IMR-90 (cell line): Measurements from ENCODE around the gene NGEF. TPM values are rescaled to one million over a fixed set of nuclear protein-coding genes. Genes with fewer than 3 reads are reported as not detected.

Experiments used
- ATAC-seq: fragments of 200-7000 bp; cut with Tn5 transposase; 2 replicates; pipeline ENCODE4 v1.9.1; 2020; ENCODE audit warnings: low read depth, mild to moderate bottlenecking, moderate library complexity
- BruUV-seq: library from RNA; stranded (reverse); fragments of 400-500 nt; replicated peaks from 2 replicates; lab custom pipeline; 2021; lab: Mats Ljungman, UMichigan
- CTCF ChIA-PET: fragments of 300-600 bp; formaldehyde crosslinking; extraction: SDS; loops from one replicate; lab custom pipeline; 2021; ENCODE audit warnings: antibody characterized with exemption; lab: Yijun Ruan, JAX
- POLR2A ChIA-PET: fragments of 300-600 bp; sonication (Branson Sonifier 250); formaldehyde crosslinking; loops from one replicate; lab custom pipeline; 2022; ENCODE audit warnings: antibody characterized with exemption; ENCODE audit not compliant: unreplicated experiment; lab: Charles Lee
- DNase-seq: peaks from one replicate; pipeline ENCODE4 v3.0.0; 2013
- H2AFZ ChIP-seq: replicated peaks from 2 replicates; pipeline ENCODE3; 2013; ENCODE audit warnings: low read length, mild to moderate bottlenecking; ENCODE audit not compliant: poor library complexity
- H2AK5ac ChIP-seq: 2 replicates; pipeline ENCODE4 v1.6.1; 2013; ENCODE audit warnings: low read depth, low read length, inconsistent platforms
- H2AK9ac ChIP-seq: replicated peaks from 2 replicates; pipeline ENCODE3; 2013; ENCODE audit warnings: mild to moderate bottlenecking, low read depth, low read length, moderate library complexity; ENCODE audit not compliant: poor library complexity
- H2BK120ac ChIP-seq: 2 replicates; pipeline ENCODE4 v1.6.1; 2013; ENCODE audit warnings: low read depth, low read length, inconsistent platforms
- H2BK15ac ChIP-seq: 3 replicates; pipeline ENCODE4 v1.6.1; 2013; ENCODE audit warnings: low read depth, low read length, inconsistent platforms
- H2BK20ac ChIP-seq: 2 replicates; pipeline ENCODE4 v1.6.1; 2013; ENCODE audit warnings: low read depth, mild to moderate bottlenecking, inconsistent platforms, low read length, moderate library complexity
- H2BK5ac ChIP-seq: 2 replicates; pipeline ENCODE4 v1.6.1; 2013; ENCODE audit warnings: mild to moderate bottlenecking, low read depth, low read length, inconsistent platforms; ENCODE audit not compliant: poor library complexity, severe bottlenecking
- H3K14ac ChIP-seq: replicated peaks from 2 replicates; pipeline ENCODE4 v1.6.1; 2013; ENCODE audit warnings: low read depth, low read length, inconsistent platforms
- H3K18ac ChIP-seq: 2 replicates; pipeline ENCODE4 v1.6.1; 2013; ENCODE audit warnings: low read depth, low read length, control low read depth
- H3K23ac ChIP-seq: 2 replicates; pipeline ENCODE4 v1.6.1; 2013; ENCODE audit warnings: low read depth, low read length, inconsistent platforms
- H3K27ac ChIP-seq: 2 replicates; pipeline ENCODE4 v1.5.1; 2013; ENCODE audit warnings: mild to moderate bottlenecking, control low read depth, low read length; ENCODE audit not compliant: insufficient read depth
- H3K27me3 ChIP-seq: 2 replicates; pipeline ENCODE4 v1.6.1; 2013; ENCODE audit warnings: low read length; ENCODE audit not compliant: control insufficient read depth, insufficient read depth
- H3K36me3 ChIP-seq: 2 replicates; pipeline ENCODE4 v1.6.1; 2013; ENCODE audit warnings: low read length, mixed read lengths; ENCODE audit not compliant: control insufficient read depth, insufficient read depth
- H3K4ac ChIP-seq: 2 replicates; pipeline ENCODE4 v1.6.1; 2013; ENCODE audit warnings: low read depth, low read length, inconsistent platforms
- H3K4me1 ChIP-seq: 2 replicates; pipeline ENCODE4 v1.6.1; 2013; ENCODE audit warnings: low read length, mixed read lengths; ENCODE audit not compliant: control insufficient read depth, insufficient read depth
- H3K4me2 ChIP-seq: 2 replicates; pipeline ENCODE4 v1.6.1; 2013; ENCODE audit warnings: low read depth, mild to moderate bottlenecking, control low read depth, low read length, moderate library complexity
- H3K4me3 ChIP-seq: 2 replicates; pipeline ENCODE4 v1.5.1; 2013; ENCODE audit warnings: low read depth, mild to moderate bottlenecking, control low read depth, low read length, moderate library complexity; ENCODE audit not compliant: insufficient read depth
- H3K56ac ChIP-seq: 2 replicates; pipeline ENCODE4 v1.6.1; 2013; ENCODE audit warnings: low read length, inconsistent platforms; ENCODE audit not compliant: insufficient read depth; ENCODE audit errors: extremely low read depth
- H3K79me1 ChIP-seq, 2 experiments: 2 replicates each; pipeline ENCODE4 v1.6.1; 2013; ENCODE audit warnings: low read length in 2 of 2, inconsistent platforms in 1 of 2, low read depth in 1 of 2
- H3K9ac ChIP-seq: 2 replicates; pipeline ENCODE4 v1.6.1; 2013; ENCODE audit warnings: low read depth, low read length, control low read depth
- H3K9me1 ChIP-seq: 2 replicates; pipeline ENCODE4 v1.6.1; 2013; ENCODE audit warnings: low read length, inconsistent platforms; ENCODE audit not compliant: insufficient read depth
- H3K9me3 ChIP-seq: 2 replicates; pipeline ENCODE4 v1.6.1; 2013; ENCODE audit warnings: low read length; ENCODE audit not compliant: control insufficient read depth, insufficient read depth
- H4K20me1 ChIP-seq: 2 replicates; pipeline ENCODE4 v1.6.1; 2013; ENCODE audit warnings: low read length, inconsistent platforms; ENCODE audit not compliant: insufficient read depth
- H4K5ac ChIP-seq: 2 replicates; pipeline ENCODE4 v1.6.1; 2013; ENCODE audit warnings: mild to moderate bottlenecking, low read depth, low read length, control low read depth
- H4K8ac ChIP-seq, 2 experiments: 2 replicates each; pipeline ENCODE4 v1.6.1; 2013; ENCODE audit warnings: low read depth in 2 of 2, low read length in 2 of 2, control low read depth in 1 of 2, inconsistent platforms in 1 of 2
- H4K91ac ChIP-seq: 2 replicates; pipeline ENCODE4 v1.6.1; 2013; ENCODE audit warnings: low read depth, low read length, inconsistent platforms; ENCODE audit not compliant: insufficient read depth
- BHLHE40 ChIP-seq: fragments of 150-350 bp; IDR thresholded peaks from 2 replicates; pipeline ENCODE4 v1.6.1; 2016; ENCODE audit warnings: mild to moderate bottlenecking, low read depth, low read length
- CEBPB ChIP-seq: IDR thresholded peaks from 2 replicates; pipeline ENCODE4 v1.6.1; 2012; ENCODE audit warnings: low read depth, low read length, improper control_type of control experiment
- CTCF ChIP-seq: conservative IDR thresholded peaks from 2 replicates; pipeline ENCODE4 v1.5.1; 2012; ENCODE audit warnings: mild to moderate bottlenecking, low read depth, low read length, improper control_type of control experiment
- FOS ChIP-seq: fragments of 150-350 bp; IDR thresholded peaks from 2 replicates; pipeline ENCODE4 v1.6.1; 2016; ENCODE audit warnings: low read depth, low read length
- MAZ ChIP-seq: IDR thresholded peaks from 2 replicates; pipeline ENCODE4 v1.6.1; 2012; ENCODE audit warnings: low read depth, mild to moderate bottlenecking, low read length, improper control_type of control experiment, moderate library complexity, borderline replicate concordance
- RAD21 ChIP-seq: IDR thresholded peaks from 2 replicates; pipeline ENCODE4 v1.6.1; 2012; ENCODE audit warnings: low read length, improper control_type of control experiment
- RCOR1 ChIP-seq: IDR thresholded peaks from 2 replicates; pipeline ENCODE4 v1.6.1; 2012; ENCODE audit warnings: mild to moderate bottlenecking, low read length, improper control_type of control experiment; ENCODE audit not compliant: insufficient replicate concordance
- RFX5 ChIP-seq: IDR thresholded peaks from 2 replicates; pipeline ENCODE4 v1.8.0; 2012; ENCODE audit warnings: low read depth, mild to moderate bottlenecking, low read length, moderate library complexity
- SMC3 ChIP-seq: fragments of 150-350 bp; IDR thresholded peaks from 2 replicates; pipeline ENCODE4 v1.6.1; 2016; ENCODE audit warnings: low read depth, mild to moderate bottlenecking, antibody characterized with exemption, low read length, moderate library complexity
- USF2 ChIP-seq: fragments of 150-350 bp; IDR thresholded peaks from 2 replicates; pipeline ENCODE4 v1.6.1; 2017; ENCODE audit warnings: mild to moderate bottlenecking, antibody characterized with exemption, low read length, low read depth
- WGBS, 2 experiments: methylation state at CpG; one replicate each; pipeline versions ENCODE4 v1.1.5 to v1.1.7; 2013; ENCODE audit warnings: missing lambda C conversion rate in 2 of 2; ENCODE audit not compliant: insufficient read length in 1 of 2; ENCODE audit errors: extremely low coverage in 2 of 2; 5-methylcytosine and 5-hydroxymethylcytosine counted together
- dilution Hi-C: fragments of 300-500 bp; cut with HindIII; formaldehyde crosslinking; loops from one replicate; pipeline ENCODE4 v1.14.3; 2018; ENCODE audit warnings: low sequenced_read_pairs; ENCODE audit not compliant: unreplicated experiment
- in situ Hi-C: fragments of 300-500 bp; cut with MboI; formaldehyde crosslinking; loops from 3 replicates; pipeline ENCODE4 v1.14.3; 2019; ENCODE audit warnings: low sequenced_read_pairs, inconsistent platforms, mixed read lengths
- intact Hi-C: fragments of 100-400 bp; cut with micrococcal nuclease; formaldehyde crosslinking; loops from 2 replicates; pipeline ENCODE4 v1.10.0; 2022
- polyA plus RNA-seq, 3 experiments: library from polyadenylated mRNA; depleted of rRNA; stranded (reverse); fragments of >200 nt; gene quantifications; 2 replicates each; pipeline ENCODE4 v1.2.3, GENCODE V29; 2012; ENCODE audit warnings: low replicate concordance in 1 of 3
- total RNA-seq: library from RNA; depleted of rRNA; stranded (reverse); fragments of >200 nt; gene quantifications from 2 replicates; pipeline ENCODE4 v1.2.3, GENCODE V29; 2012

Gene NGEF
- total and polyA plus RNA-seq, 2 of the 4 experiments (the other 2 are of a cell fraction) = 1.1 to 1.7 TPM

GRCh38 chr2:233005096-233005495 is 8.0 kb downstream of the NGEF start:
- POLR2A ChIA-PET = no interaction called here
- dilution Hi-C loops = no loop called here
- TF ChIP-seq SMC3 (no peak), FOS (no peak), BHLHE40 (no peak), CEBPB (no peak), RFX5 (no peak), CTCF (no peak), RAD21 (no peak), RCOR1 (no peak), USF2 (no peak), MAZ (no peak)

More at GRCh38 chr2:233005096-233005495, 8.0 kb downstream of the NGEF start:
- no peak overlapping the region for H3K23ac ChIP-seq
- H3K4ac ChIP-seq = no peak overlapping the region
- peaks cover 18% of the 10 kb centered on the region for H3K27me3 ChIP-seq
- BruUV-seq = no TSS peak
- H3K18ac ChIP-seq = no peak overlapping the region
- intact Hi-C loops = no loop called here
- no peak overlapping the region for H2BK120ac ChIP-seq
- no peak overlapping the region for H2BK20ac ChIP-seq
- H3K27ac ChIP-seq = no peak overlapping the region
- no peak for ATAC-seq
- DNase-seq = no peak
- H2BK5ac ChIP-seq = no peak overlapping the region
- H3K14ac ChIP-seq = no peak overlapping the region
- H3K4me3 ChIP-seq = no peak overlapping the region
- no peaks in the 10 kb centered on the region for H4K20me1 ChIP-seq
- H2AK9ac ChIP-seq = no peak overlapping the region
- H2BK15ac ChIP-seq = no peak overlapping the region
- H2AFZ ChIP-seq = no peak overlapping the region
- no peak overlapping the region for H4K91ac ChIP-seq
- H3K4me1 ChIP-seq = no peaks in the 10 kb centered on the region
- H3K56ac ChIP-seq = no peak overlapping the region
- H2AK5ac ChIP-seq = no peak overlapping the region
- H4K8ac ChIP-seq = no peak overlapping the region
- H3K4me2 ChIP-seq = no peak overlapping the region
- CTCF ChIA-PET = no interaction called here
- no CpG with 5 or more reads among the region's 6 CpGs for WGBS, 2 experiments
- H3K9ac ChIP-seq = no peak overlapping the region
- H4K5ac ChIP-seq = no peak overlapping the region
- in situ Hi-C loops = no loop called here
- no peaks in the 10 kb centered on the region for H3K9me1 ChIP-seq
- H3K36me3 ChIP-seq = no peaks in the 10 kb centered on the region
- no peaks in the 10 kb centered on the region for H3K9me3 ChIP-seq
- no peaks in the 10 kb centered on the region for H3K79me1 ChIP-seq
